ENCODE data around the gene GNAO1.

Gene GNAO1

GRCh38 chr16:56275076-56275475, 83.8 kb downstream of the GNAO1 start:
- no peak for DNase-seq (ENCODE audit: low read depth in 1 of 2, low spot score in 1 of 2)
- H3K4me3 ChIP-seq (replicated peaks; ENCODE audit: insufficient read depth, low read length) = no peak overlapping the region
- peaks cover 3% of the 10 kb centered on the region for H3K27me3 ChIP-seq (ENCODE audit: insufficient read depth, poor library complexity, severe bottlenecking)
- H3K27ac ChIP-seq (replicated peaks) = no peak overlapping the region
- TF ChIP-seq POLR2AphosphoS5 (IDR thresholded peaks at IDR 0.05; ENCODE audit: low read depth) (no peak), CTCF (IDR thresholded peaks at IDR 0.05; ENCODE audit: insufficient read depth, low read length) (no peak), REST (IDR thresholded peaks at IDR 0.05; ENCODE audit: insufficient replicate concordance, low read depth) (no peak), SPI1 (IDR thresholded peaks at IDR 0.05; ENCODE audit: borderline replicate concordance, low read depth) (no peak), GABPA (IDR thresholded peaks at IDR 0.05; ENCODE audit: low read depth) (no peak)

GRCh38 chr16:56275801-56276200, 84.5 kb downstream of the GNAO1 start:
- Histone ChIP-seq H3K27me3 (ENCODE audit: insufficient read depth, poor library complexity, severe bottlenecking) (peaks cover 3% of the 10 kb centered on the region), H3K27ac (replicated peaks) (no peak overlapping the region)
- no peak for DNase-seq (ENCODE audit: low read depth in 1 of 2, low spot score in 1 of 2)

GRCh38 chr16:56277075-56277474, 85.8 kb downstream of the GNAO1 start:
- Histone ChIP-seq H3K27ac (replicated peaks) (no peak overlapping the region), H3K27me3 (ENCODE audit: insufficient read depth, poor library complexity, severe bottlenecking) (no peaks in the 10 kb centered on the region), H3K4me3 (replicated peaks; ENCODE audit: insufficient read depth, low read length) (no peak overlapping the region)
- TF ChIP-seq POLR2AphosphoS5 (IDR thresholded peaks at IDR 0.05; ENCODE audit: low read depth) (no peak), CTCF (IDR thresholded peaks at IDR 0.05; ENCODE audit: insufficient read depth, low read length) (no peak), SPI1 (IDR thresholded peaks at IDR 0.05; ENCODE audit: borderline replicate concordance, low read depth) (no peak), REST (IDR thresholded peaks at IDR 0.05; ENCODE audit: insufficient replicate concordance, low read depth) (no peak), GABPA (IDR thresholded peaks at IDR 0.05; ENCODE audit: low read depth) (no peak)
- no peak for DNase-seq (ENCODE audit: low read depth in 1 of 2, low spot score in 1 of 2)

More at GRCh38 chr16:56275801-56276200, 84.5 kb downstream of the GNAO1 start:
- TF ChIP-seq SPI1 (IDR thresholded peaks at IDR 0.05; ENCODE audit: borderline replicate concordance, low read depth) (no peak), REST (IDR thresholded peaks at IDR 0.05; ENCODE audit: insufficient replicate concordance, low read depth) (no peak), GABPA (IDR thresholded peaks at IDR 0.05; ENCODE audit: low read depth) (no peak), POLR2AphosphoS5 (IDR thresholded peaks at IDR 0.05; ENCODE audit: low read depth) (no peak), CTCF (IDR thresholded peaks at IDR 0.05; ENCODE audit: insufficient read depth, low read length) (no peak)
- no peak overlapping the region for H3K4me3 ChIP-seq (replicated peaks; ENCODE audit: insufficient read depth, low read length)
